ENCODE results near the gene TADA2A. TPM values are rescaled to one million over a fixed set of nuclear protein-coding genes. Genes with fewer than 3 reads are reported as not detected.

Gene TADA2A, protein sequence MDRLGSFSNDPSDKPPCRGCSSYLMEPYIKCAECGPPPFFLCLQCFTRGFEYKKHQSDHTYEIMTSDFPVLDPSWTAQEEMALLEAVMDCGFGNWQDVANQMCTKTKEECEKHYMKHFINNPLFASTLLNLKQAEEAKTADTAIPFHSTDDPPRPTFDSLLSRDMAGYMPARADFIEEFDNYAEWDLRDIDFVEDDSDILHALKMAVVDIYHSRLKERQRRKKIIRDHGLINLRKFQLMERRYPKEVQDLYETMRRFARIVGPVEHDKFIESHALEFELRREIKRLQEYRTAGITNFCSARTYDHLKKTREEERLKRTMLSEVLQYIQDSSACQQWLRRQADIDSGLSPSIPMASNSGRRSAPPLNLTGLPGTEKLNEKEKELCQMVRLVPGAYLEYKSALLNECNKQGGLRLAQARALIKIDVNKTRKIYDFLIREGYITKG
- total RNA-seq (2014; rRNA removed; shearing (Covaris generic); ENCODE audit: low replicate concordance), result 22.4 and 35.2 TPM in 2 replicates

DNA sequence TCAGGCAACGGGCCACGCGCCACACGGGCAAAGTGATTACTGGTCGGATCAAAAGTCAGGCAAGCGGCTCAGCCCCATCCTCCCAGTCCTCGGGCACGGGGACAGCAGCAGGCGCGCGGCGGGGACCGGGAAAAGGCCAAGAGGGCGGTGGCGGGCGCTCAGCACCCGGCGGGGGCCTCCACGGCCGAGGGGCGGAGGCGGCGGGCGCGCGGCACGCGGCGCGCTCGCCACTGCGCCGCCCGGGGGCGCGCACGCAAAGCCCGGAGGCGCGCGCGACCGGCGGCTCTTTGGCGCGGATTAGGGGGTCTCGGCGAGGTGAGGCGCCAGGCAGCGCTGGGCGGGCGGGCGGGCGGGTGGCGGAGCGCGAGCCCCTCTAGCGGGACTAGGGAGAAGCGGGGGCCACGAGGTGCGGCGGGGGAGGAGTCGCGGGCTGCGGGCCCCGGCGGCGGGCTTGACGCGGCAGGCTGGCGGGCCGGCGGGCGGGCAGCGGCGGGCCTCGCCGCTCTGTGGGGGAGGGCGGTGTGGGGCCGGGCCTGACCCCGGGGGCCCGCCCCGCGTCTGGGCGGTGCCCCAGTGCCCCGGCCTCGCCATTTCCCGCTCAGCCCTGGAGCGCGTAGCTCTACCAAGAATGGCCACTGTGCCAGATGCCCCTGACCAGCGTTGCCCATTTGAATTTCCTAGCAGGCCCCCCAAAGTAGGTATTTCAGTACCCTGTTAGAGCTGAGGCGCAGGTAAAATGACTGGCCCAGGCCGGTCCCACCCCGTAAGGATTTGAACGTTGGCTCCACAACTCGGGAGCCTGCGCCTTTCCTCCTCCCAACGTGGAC, at the start of gene TADA2A, which contains the start of gene ACACA:
Gene TADA2A, plus strand, starts transcription at position 252 of the 827 bp plus-strand sequence. CDS start 4,480 bp downstream, outside the sequence.
Gene ACACA, minus strand, starts transcription at position 202 of the 827 bp plus-strand sequence. CDS start 537 bp downstream, outside the sequence.
- Histone ChIP-seq H3K27me3 (no peaks in the 10 kb centered on the region), H3K4me3 (peak within 1 kb of the TSS; percentile 97), H3K36me3 (peaks cover 44% of the 10 kb centered on the region), H3K9me3 (no peaks in the 10 kb centered on the region)
- peak; percentile 90 for DNase-seq

DNA sequence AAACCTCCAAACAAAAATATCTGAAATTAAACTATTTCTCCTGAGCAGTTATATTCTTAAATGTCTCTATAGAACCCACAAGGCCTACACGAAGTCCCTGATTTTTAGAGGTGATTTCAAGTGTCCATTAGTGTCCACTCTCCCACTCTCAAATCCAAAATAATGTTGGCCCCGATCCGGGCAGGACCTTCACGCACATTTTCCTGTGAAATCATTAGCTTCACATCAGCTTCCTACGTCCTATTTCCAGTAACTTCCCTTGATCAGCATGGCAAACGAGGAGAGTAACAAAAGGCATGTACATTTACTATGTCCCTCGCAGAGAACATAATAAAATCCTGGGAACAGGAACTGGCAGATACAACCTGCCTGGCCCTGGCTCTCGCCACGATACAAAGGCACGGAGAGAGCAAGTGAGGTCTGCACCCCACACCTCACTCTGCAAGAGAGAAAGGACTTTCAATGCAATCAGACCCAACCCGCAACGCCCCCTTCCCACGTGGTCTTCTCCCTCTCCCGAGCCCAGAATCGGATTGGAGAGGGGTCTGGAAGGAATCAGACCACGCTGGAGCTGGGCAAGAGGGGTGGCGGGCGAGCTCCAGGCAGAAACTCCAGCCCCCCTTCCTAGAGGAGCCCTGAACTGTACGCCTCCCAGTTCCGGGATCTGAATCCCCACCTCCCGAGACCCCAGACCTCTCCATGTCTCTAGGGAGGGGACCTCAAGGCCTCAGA, 48.4 kb upstream of the TADA2A start:
- no peaks in the 10 kb centered on the region for H3K27me3 ChIP-seq
- peaks cover 40% of the 10 kb centered on the region for H3K36me3 ChIP-seq
- peak overlapping the region; percentile 96 for H3K4me3 ChIP-seq
- no peaks in the 10 kb centered on the region for H3K9me3 ChIP-seq
- DNase-seq, result peak; percentile 76

DNA sequence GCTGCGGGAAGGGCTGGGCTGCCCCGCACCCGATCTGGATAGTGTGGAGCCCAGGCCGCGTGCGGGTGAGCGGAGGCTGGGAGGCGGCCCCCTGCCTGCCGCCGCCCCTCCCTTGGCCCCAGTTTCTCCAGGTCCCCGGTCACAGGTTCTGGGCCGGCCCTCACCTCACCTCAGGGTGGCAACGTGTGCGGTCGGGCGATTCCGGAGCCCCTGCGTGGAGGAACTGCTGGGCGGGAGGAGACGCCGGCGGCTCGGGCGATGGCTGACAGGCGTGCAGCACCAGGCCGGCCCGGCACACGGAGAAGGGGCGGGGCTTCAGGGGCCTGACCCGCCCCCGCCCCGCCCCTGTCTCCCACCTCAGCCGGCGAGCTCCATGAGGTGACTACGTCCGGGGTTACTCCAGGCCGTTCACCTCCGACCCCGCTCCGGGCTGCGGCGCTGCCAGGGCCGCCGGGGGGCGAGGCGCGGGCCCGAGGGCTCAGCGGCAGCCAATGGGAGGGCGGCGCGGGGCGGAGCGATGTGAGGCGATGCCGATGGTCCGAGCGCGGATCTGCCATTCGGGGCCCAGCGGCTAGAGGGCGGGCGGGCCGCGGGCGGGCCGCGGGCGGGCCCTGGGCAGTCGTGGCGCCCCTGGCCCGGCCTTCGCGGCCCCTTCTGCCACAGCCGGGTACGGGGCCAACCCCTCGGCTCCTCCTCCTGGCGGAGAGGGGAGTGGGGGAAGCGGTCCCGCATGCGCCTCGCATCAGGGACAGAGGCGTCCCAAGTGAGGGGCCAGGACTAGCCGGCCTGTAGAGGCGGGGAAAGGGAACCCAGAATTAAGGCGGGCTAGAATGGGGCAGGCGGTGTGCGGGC, 47.6 kb upstream of the TADA2A start:
- H3K4me3 ChIP-seq, result peak overlapping the region; percentile 96
- peaks cover 34% of the 10 kb centered on the region for H3K36me3 ChIP-seq
- DNase-seq, result peak; percentile 99
- H3K9me3 ChIP-seq, result no peaks in the 10 kb centered on the region
- H3K27me3 ChIP-seq, result no peaks in the 10 kb centered on the region

DNA sequence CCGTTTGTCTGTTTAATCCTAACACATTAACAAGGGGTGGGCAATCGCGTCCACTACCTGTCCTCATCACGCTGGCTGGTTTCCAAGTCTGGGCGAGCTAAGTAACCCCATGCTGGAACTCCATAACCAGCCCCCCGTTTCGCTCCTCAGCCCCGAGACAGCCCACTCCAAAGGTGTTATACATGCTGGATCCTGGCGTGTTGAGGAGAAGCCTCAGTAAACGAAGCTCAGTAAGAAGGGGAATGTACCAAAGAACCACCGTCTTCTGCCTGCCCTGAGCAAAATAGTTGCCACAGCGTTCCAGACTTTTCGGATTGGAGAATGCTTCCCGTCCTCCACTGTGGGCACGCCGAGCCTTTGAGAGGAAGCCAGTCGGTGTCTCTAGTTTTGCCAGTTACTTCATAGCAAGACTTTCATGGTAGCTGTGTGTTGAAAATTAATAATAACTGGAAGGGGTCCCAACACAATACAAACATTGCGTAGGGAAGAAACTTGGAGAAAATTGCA, 47.0 kb upstream of the TADA2A start:
- Histone ChIP-seq H3K9me3 (no peaks in the 10 kb centered on the region), H3K27me3 (no peaks in the 10 kb centered on the region), H3K4me3 (peak overlapping the region; percentile 36), H3K36me3 (peaks cover 27% of the 10 kb centered on the region)
- no peak for DNase-seq

DNA sequence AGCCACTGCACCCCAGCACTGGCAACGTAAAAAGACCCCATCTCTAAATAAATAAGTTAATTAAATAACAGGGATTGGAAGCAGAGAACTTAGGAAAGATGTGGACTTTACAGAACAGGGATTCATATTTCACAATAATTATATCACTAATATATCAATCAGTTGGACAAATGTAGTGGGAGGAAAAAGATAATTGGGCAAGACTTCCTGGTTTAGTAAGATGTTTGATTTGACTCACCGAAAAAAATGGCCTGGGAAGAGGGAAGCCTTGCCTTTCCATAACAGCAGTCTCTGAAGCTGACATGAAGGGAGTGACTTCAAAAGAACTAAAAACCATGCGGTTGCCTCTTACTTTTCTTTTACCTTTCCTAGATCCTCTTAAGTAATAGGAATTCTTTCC, 46.1 kb upstream of the TADA2A start:
- Histone ChIP-seq H3K36me3 (peaks cover 18% of the 10 kb centered on the region), H3K4me3 (no peak overlapping the region), H3K27me3 (no peaks in the 10 kb centered on the region), H3K9me3 (no peaks in the 10 kb centered on the region)
- DNase-seq, result no peak

DNA sequence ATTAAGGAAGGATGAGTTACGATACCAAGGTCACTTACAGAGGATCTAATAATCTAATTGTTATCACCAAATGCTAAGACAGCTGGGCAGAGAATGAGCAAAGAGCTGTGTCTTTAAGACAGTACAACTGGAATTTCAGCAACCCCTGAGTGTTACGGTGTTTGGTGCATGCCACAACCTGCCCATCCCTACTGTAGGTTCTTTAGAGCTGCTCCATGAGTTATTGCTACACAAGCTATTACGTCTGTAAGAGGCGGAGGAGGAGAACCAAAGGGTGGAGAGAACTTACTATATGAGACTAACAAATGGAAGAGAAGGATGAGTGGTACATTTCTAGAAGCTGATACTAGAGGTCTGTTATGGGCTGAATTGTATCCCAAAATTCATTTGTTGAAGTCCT, 45.1 kb upstream of the TADA2A start:
- Histone ChIP-seq H3K36me3 (peaks cover 15% of the 10 kb centered on the region), H3K4me3 (no peak overlapping the region), H3K9me3 (no peaks in the 10 kb centered on the region), H3K27me3 (no peaks in the 10 kb centered on the region)
- no peak for DNase-seq

DNA sequence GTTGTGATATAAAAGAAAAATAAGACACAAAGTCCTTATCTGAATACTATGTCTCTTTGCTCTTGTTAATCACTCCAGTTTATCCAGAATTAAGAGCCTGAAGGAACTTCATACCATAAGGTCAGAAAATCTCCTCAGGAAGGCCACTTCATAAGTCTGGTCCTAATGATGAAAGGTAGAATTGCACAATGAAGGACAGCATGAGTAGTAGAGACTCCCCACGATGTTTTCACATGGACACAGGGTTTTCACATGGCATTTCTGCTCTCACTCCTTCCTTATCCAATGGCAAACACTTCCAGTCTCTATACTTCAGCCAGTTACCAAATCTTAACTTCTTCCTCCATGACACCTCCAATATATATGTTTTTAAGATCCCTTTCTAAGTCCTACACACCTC, 41.1 kb upstream of the TADA2A start:
- DNase-seq, result no peak
- no peaks in the 10 kb centered on the region for H3K9me3 ChIP-seq
- no peaks in the 10 kb centered on the region for H3K27me3 ChIP-seq
- no peaks in the 10 kb centered on the region for H3K36me3 ChIP-seq
- no peak overlapping the region for H3K4me3 ChIP-seq

DNA sequence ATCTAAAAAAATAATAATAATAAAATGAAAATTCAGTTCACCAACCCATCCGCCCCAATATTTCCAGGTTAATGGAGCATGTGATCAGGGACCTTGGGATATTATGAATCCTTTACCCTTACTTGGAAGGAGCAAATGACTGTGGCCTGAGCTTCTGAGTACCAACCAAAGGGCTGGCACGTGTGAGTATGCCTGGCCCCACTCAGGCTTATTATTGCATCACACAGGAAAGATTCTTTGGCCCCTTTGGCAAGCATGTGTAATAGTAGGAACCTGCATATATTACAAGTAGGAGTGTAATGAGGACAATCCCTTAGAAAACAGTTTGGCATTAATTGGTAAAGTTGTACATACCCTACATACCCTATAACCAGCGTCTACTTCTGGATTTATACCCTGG, 38.1 kb upstream of the TADA2A start:
- Histone ChIP-seq H3K36me3 (no peaks in the 10 kb centered on the region), H3K27me3 (no peaks in the 10 kb centered on the region), H3K9me3 (no peaks in the 10 kb centered on the region), H3K4me3 (no peak overlapping the region)
- peak; percentile 54 for DNase-seq

DNA sequence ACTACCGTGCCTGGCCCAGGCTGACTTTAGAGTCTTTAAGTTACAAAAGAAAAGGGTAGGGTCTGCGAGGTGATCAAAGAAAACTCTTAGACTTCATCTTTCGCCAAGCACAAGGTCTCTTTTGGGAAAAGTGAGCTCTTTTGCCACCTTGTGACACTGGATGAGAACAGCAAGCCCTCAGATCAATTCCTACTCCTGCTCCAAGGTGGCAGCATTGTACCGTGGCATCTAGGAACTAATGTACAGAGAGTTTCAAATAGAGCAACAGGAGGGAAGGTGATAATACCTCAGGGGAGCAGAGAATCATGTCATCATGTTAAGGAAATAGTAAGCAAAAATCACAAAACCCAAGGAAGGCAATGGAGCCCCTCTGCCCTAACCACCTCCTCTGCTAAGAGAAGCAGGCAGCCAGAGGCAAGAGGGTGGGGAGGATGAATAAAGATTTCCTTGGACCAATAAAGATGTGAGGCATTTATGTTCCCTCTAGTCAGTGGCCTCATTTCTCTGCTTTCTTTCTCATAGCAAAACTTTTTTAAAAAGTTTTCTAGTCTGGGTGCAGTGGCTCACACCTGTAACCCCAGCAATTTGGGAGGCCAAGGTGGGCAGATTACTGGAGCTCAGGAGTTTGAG, 33.0 kb upstream of the TADA2A start:
- DNase-seq, result peak; percentile 55
- Histone ChIP-seq H3K4me3 (no peak overlapping the region), H3K36me3 (no peaks in the 10 kb centered on the region), H3K27me3 (no peaks in the 10 kb centered on the region), H3K9me3 (no peaks in the 10 kb centered on the region)

DNA sequence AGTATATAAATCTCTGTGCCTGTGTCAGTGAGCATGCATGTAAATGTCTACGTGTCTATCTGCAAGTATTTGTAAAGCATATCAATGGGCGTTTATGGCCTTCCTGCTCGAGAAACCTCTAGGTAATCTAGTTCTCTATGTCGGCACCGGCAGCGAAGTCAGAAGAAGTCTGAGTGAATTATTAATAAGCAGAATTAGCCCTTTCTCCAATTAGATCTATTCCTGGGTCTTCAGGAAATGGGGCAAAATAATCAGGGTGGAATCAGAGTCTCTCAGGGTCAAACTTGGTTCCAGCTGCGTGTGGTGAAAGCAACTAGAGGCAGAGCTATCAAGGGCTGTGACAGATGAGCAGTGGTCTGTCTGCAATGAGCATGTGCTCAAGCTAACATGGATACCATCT, 31.0 kb upstream of the TADA2A start, which contains the start of gene C17orf78:
Gene C17orf78, plus strand, starts transcription at position 280 of the 400 bp plus-strand sequence. Its CDS starts 108 bp downstream, at position 388.
- H3K36me3 ChIP-seq, result no peaks in the 10 kb centered on the region
- no peaks in the 10 kb centered on the region for H3K27me3 ChIP-seq
- no peak for DNase-seq
- H3K4me3 ChIP-seq, result no peak within 1 kb of the TSS
- no peaks in the 10 kb centered on the region for H3K9me3 ChIP-seq

DNA sequence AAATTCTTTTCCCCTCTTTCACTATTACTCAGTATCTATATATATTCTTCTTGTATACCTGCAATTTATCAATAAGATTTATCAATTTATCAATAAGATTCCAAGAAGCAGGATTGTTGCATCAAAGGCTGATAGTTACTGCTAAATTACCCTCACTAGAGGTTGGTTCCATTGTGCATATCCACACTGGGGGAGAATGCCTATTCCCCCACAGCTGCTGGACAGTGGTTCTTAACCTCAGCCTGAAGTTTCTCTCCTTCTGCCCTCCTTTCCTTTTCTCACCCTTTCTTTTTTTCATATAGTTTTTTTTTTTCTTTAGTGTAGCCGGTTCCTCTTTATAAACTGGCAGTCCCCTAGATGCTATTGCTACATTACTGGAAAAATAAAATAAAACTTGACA, 24.6 kb upstream of the TADA2A start:
- H3K36me3 ChIP-seq, result no peaks in the 10 kb centered on the region
- no peak for DNase-seq
- H3K9me3 ChIP-seq, result no peaks in the 10 kb centered on the region
- H3K4me3 ChIP-seq, result no peak overlapping the region
- no peaks in the 10 kb centered on the region for H3K27me3 ChIP-seq

DNA sequence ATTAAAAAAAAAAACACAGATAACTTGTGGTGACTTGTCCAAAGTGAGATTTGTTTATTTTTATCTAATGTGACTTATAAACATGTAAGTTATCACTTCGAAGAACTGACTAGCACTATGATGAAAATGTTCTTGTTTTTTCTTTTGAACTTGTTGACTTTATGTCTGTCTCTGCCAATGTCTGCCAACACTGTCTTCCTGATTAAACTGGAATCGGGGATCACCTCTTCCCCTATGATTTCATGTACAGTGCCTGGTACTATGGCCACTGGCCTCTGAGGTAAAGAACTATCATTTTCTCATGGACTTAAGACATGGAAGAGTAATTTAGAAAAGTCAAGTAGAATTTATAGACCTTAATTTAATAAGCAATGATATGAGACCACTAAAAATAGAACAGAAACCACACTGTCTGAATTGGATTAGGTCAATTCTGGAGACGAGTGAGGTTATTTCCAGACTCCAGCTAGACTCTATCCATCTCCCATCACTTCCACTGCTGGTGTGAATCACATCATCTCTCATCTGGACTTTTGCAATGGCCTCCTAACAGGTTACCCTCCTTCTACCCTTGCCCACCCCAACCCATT, 22.0 kb upstream of the TADA2A start:
- H3K27me3 ChIP-seq, result no peaks in the 10 kb centered on the region
- no peak for DNase-seq
- H3K9me3 ChIP-seq, result no peaks in the 10 kb centered on the region
- no peaks in the 10 kb centered on the region for H3K36me3 ChIP-seq
- H3K4me3 ChIP-seq, result no peak overlapping the region

DNA sequence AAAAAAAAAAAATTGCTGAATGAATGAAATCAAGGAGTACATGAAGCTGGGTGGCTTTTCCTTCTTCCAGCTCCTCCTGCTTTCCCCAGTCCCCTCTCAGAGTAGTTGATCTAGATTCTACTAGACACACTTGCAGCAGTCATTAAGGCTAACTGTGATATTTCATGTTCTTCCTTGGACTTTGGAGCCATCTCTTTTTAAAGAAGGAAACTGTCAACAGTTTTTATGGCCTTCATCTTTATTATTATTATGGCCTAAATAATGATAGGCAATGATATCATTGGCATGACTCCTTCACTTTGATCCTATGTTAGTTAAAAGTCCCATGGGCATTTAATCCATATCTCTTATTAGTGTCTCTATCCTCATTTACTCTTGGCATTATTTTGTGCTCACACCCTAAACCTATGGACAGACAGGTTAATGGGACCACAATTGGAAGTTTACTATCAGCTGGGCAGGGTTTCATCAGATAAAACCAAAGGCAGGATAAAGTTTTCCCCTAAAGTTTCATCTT, 21.2 kb upstream of the TADA2A start:
- H3K27me3 ChIP-seq, result no peaks in the 10 kb centered on the region
- no peaks in the 10 kb centered on the region for H3K36me3 ChIP-seq
- H3K9me3 ChIP-seq, result no peaks in the 10 kb centered on the region
- no peak for DNase-seq
- no peak overlapping the region for H3K4me3 ChIP-seq

DNA sequence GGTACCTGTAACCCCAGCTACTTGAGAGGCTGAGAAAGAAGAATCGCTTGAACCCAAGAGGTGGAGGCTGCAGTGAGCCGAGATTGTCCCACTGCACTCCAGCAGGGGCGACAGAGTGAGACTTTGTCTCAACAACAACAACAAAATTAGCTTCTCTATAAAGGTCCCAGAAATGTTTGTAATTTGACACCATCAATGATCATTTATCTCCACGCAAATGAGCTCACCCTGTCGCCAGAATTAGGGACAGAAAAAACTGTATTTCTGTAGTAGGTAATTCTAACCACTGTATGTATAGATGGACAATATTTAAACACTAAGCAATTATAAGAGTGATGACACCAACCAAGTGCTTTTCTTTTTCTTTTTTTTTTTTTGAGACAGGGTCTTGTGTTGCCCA, 20.2 kb upstream of the TADA2A start:
- Histone ChIP-seq H3K9me3 (no peaks in the 10 kb centered on the region), H3K36me3 (no peaks in the 10 kb centered on the region), H3K4me3 (no peak overlapping the region), H3K27me3 (no peaks in the 10 kb centered on the region)
- DNase-seq, result no peak

DNA sequence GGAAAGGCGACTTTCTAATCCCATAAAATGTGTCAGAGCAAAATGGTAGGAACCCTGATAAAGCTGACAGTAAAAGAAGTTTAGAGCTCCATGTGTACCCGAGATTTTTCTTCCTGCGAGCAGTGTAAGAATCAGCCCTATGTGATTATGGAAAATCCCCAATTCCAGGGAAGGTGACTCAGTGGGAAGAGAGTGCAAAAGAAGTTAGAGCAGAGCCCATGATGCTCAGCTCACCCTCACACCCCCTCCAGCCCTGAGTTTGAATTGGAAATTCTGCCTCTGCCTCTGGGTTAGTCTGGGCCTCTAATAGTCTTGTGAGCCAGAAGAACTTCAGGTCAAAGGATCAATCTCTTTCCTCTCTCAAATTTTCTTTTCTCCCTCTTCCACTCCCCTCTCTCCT, 18.4 kb upstream of the TADA2A start:
- DNase-seq, result no peak
- Histone ChIP-seq H3K36me3 (no peaks in the 10 kb centered on the region), H3K4me3 (no peak overlapping the region)

More for the DNA sequence above, 18.4 kb upstream of the TADA2A start:
- Histone ChIP-seq H3K27me3 (no peaks in the 10 kb centered on the region), H3K9me3 (no peaks in the 10 kb centered on the region)
